ENCODE results near the gene NAV2.

DNA sequence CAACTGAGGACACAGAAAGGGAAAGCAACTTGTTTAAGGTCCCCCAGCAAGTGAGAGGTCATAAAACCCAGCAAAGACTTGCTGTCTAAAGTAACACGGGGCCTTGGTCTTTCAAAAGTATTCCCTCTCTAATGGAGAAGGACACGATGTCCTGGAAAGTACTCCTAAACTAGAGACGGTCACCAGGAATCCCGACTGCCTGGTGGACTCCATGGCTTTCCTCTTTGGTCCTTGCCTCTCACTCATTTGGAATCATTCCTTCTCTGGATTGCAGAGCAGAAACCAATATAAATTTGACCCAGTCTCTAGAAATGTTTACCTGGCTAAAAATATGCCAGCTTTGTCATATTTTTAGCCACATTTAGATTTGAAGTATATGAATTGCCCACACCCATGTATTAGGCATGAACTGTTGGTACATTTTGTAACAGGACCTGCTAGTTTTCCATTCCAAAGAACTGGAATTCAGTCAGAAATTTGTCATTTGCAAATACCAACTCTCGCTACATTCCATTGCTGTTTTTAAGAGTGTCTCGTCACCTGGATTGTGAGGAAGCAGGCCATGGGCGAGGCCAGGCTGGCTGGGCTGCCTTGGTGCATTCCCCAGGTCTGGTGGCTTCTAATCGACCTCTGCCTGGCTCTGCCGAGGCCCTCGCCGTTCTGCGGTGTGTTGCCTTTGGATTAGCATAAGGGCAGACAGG is 12.9 kb downstream of the NAV2 start:
- TF ChIP-seq CTCF (IDR thresholded peaks at IDR 0.05) (no peak), POLR2A (IDR thresholded peaks at IDR 0.05) (no peak), EP300 (IDR thresholded peaks at IDR 0.05; ENCODE audit: low read depth) (no peak), POLR2AphosphoS5 (IDR thresholded peaks at IDR 0.05) (no peak)

All from transverse colon (tissue), 4 donors.